Stimulated activated naive B cell treated with anti-CD40 and anti-IgM and Interleukin-4, amounts not matched to agents 10 μg/mL and 1 μg/mL and 100 μg/mL, for 72 hours (primary cell): ENCODE results near the gene CSPG4.
"Not testable (repeated sequence)": the region's sequence is repeated elsewhere in the genome, so short reads cannot be mapped to it uniquely, and the experiment has no call there.

ENCODE experiments used
- ATAC-seq, 2 donors: fragments of 150-1000 bp; cut with Tn5 transposase; replicated peaks; 2 replicates each; pipeline ENCODE4 v1.10.0; 2021; ENCODE audit warnings: moderate library complexity in 1 of 2
- DNase-seq: peaks from one replicate; pipeline ENCODE4 v3.0.0; 2021
- H3K27ac Mint-ChIP-seq: one replicate; pipeline ENCODE4 v1.8.0; 2022; ENCODE audit warnings: mild to moderate bottlenecking, mixed read lengths
- H3K27me3 Mint-ChIP-seq, 2 donors: one replicate each; pipeline ENCODE4 v1.8.0; 2022; ENCODE audit warnings: mixed read lengths in 2 of 2
- H3K36me3 Mint-ChIP-seq, 2 donors: one replicate each; pipeline ENCODE4 v1.8.0; 2022; ENCODE audit warnings: mixed read lengths in 2 of 2, mild to moderate bottlenecking in 1 of 2
- H3K4me1 Mint-ChIP-seq, 2 donors: one replicate each; pipeline ENCODE4 v1.8.0; 2022; ENCODE audit warnings: mixed read lengths in 2 of 2, mild to moderate bottlenecking in 1 of 2
- H3K4me3 Mint-ChIP-seq, 2 donors: one replicate each; pipeline ENCODE4 v1.8.0; 2022; ENCODE audit warnings: mild to moderate bottlenecking in 2 of 2, mixed read lengths in 2 of 2, moderate library complexity in 1 of 2
- H3K9me3 Mint-ChIP-seq, 2 donors: one replicate each; pipeline ENCODE4 v1.8.0; 2022; ENCODE audit warnings: mixed read lengths in 2 of 2, mild to moderate bottlenecking in 1 of 2

The CSPG4 gene

GRCh38 chr15:75723847-75724660 lies 11.4 kb upstream of the CSPG4 start:
- no peaks in the 10 kb centered on the region for H3K9me3 Mint-ChIP-seq
- H3K4me1 Mint-ChIP-seq: peaks cover 9 to 12% of the 10 kb centered on the region in 2 donors
- ATAC-seq (peak; percentile 62 to 70), DNase-seq (no peak)
- H3K27me3 Mint-ChIP-seq: peaks cover 26 to 28% of the 10 kb centered on the region in 2 donors
- peak overlapping the region; percentile 47 for H3K27ac Mint-ChIP-seq
- no peak overlapping the region for H3K4me3 Mint-ChIP-seq
- H3K36me3 Mint-ChIP-seq: no peaks in the 10 kb centered on the region

GRCh38 chr15:75723171-75723846 lies 10.7 kb upstream of the CSPG4 start:
- H3K4me3 Mint-ChIP-seq: no peak overlapping the region
- H3K36me3 Mint-ChIP-seq: no peaks in the 10 kb centered on the region
- DNase-seq: no peak
- no peaks in the 10 kb centered on the region for H3K9me3 Mint-ChIP-seq
- peak overlapping the region; percentile 47 for H3K27ac Mint-ChIP-seq
- ATAC-seq: no peak
- H3K27me3 Mint-ChIP-seq: peaks cover 26 to 28% of the 10 kb centered on the region in 2 donors
- peaks cover 9 to 12% of the 10 kb centered on the region in 2 donors for H3K4me1 Mint-ChIP-seq

- H3K27me3 Mint-ChIP-seq: peaks cover 17 to 22% of the 10 kb centered on the region in 2 donors
- no peaks in the 10 kb centered on the region for H3K9me3 Mint-ChIP-seq
- H3K4me3 Mint-ChIP-seq: no peak overlapping the region
- ATAC-seq: no peak
- peaks cover 9 to 12% of the 10 kb centered on the region in 2 donors for H3K4me1 Mint-ChIP-seq
- no peak overlapping the region for H3K27ac Mint-ChIP-seq
- no peaks in the 10 kb centered on the region for H3K36me3 Mint-ChIP-seq
- DNase-seq: no peak
Observed at GRCh38 chr15:75721923-75722870, 9.5 kb upstream of the CSPG4 start.

GRCh38 chr15:75721480-75721922 lies 8.9 kb upstream of the CSPG4 start:
- Mint-ChIP-seq H3K9me3 (no peaks in the 10 kb centered on the region), H3K27ac (no peak overlapping the region), H3K4me1 (peaks cover 9 to 12% of the 10 kb centered on the region in 2 donors), H3K4me3 (no peak overlapping the region), H3K36me3 (no peaks in the 10 kb centered on the region), H3K27me3 (peaks cover 17% of the 10 kb centered on the region in 2 donors)
- DNase-seq (no peak), ATAC-seq (no peak)

- DNase-seq (no peak), ATAC-seq (peak; percentile 64 to 77)
- H3K4me3 Mint-ChIP-seq: no peak overlapping the region
- H3K9me3 Mint-ChIP-seq: no peaks in the 10 kb centered on the region
- H3K27ac Mint-ChIP-seq: no peak overlapping the region
- no peaks in the 10 kb centered on the region for H3K36me3 Mint-ChIP-seq
- H3K4me1 Mint-ChIP-seq: peaks cover 9 to 12% of the 10 kb centered on the region in 2 donors
- peaks cover 17% of the 10 kb centered on the region in 2 donors for H3K27me3 Mint-ChIP-seq
Observed at GRCh38 chr15:75720787-75721479, 8.3 kb upstream of the CSPG4 start.

GRCh38 chr15:75720297-75720696 lies 7.6 kb upstream of the CSPG4 start:
- no peak for ATAC-seq
- no peaks in the 10 kb centered on the region for H3K36me3 Mint-ChIP-seq
- no peak overlapping the region for H3K27ac Mint-ChIP-seq

GRCh38 chr15:75718328-75718727 lies 5.7 kb upstream of the CSPG4 start:
- Mint-ChIP-seq H3K9me3 (no peaks in the 10 kb centered on the region), H3K36me3 (no peaks in the 10 kb centered on the region), H3K4me1 (peaks cover 6 to 7% of the 10 kb centered on the region in 2 donors), H3K27me3 (peaks cover 27 to 29% of the 10 kb centered on the region in 2 donors), H3K4me3 (no peak overlapping the region), H3K27ac (no peak overlapping the region)
- ATAC-seq: no peak
- DNase-seq: no peak

More at GRCh38 chr15:75720297-75720696, 7.6 kb upstream of the CSPG4 start:
- H3K4me3 Mint-ChIP-seq: no peak overlapping the region
- H3K9me3 Mint-ChIP-seq: no peaks in the 10 kb centered on the region
- H3K4me1 Mint-ChIP-seq: peaks cover 9 to 12% of the 10 kb centered on the region in 2 donors
- peaks cover 17% of the 10 kb centered on the region in 2 donors for H3K27me3 Mint-ChIP-seq
- DNase-seq: no peak

- Mint-ChIP-seq H3K27me3 (peaks cover 28 to 36% of the 10 kb centered on the region in 2 donors), H3K4me1 (peaks cover 6 to 12% of the 10 kb centered on the region in 2 donors)
- ATAC-seq, H3K9me3 Mint-ChIP-seq, H3K4me3 Mint-ChIP-seq, H3K36me3 Mint-ChIP-seq, DNase-seq, H3K27ac Mint-ChIP-seq: not testable (repeated sequence)
Observed at GRCh38 chr15:75717001-75717400, 4.4 kb upstream of the CSPG4 start.

- H3K36me3 Mint-ChIP-seq, H3K4me3 Mint-ChIP-seq, ATAC-seq, H3K27ac Mint-ChIP-seq, DNase-seq, H3K9me3 Mint-ChIP-seq: not testable (repeated sequence)
- Mint-ChIP-seq H3K4me1 (peaks cover 6 to 12% of the 10 kb centered on the region in 2 donors), H3K27me3 (peaks cover 26 to 36% of the 10 kb centered on the region in 2 donors)
Observed at GRCh38 chr15:75716249-75716950, 3.8 kb upstream of the CSPG4 start.

GRCh38 chr15:75715312-75715832 lies 2.7 kb upstream of the CSPG4 start:
- not testable (repeated sequence) for H3K27ac Mint-ChIP-seq

GRCh38 chr15:75714195-75714594 lies 1.5 kb upstream of the CSPG4 start:
- H3K4me3 Mint-ChIP-seq: no peak overlapping the region
- H3K36me3 Mint-ChIP-seq: no peaks in the 10 kb centered on the region
- H3K9me3 Mint-ChIP-seq: no peaks in the 10 kb centered on the region
- H3K4me1 Mint-ChIP-seq: peaks cover 0 to 6% of the 10 kb centered on the region in 2 donors
- H3K27me3 Mint-ChIP-seq: peaks cover 19 to 31% of the 10 kb centered on the region in 2 donors
- no peak for ATAC-seq
- DNase-seq: no peak
- no peak overlapping the region for H3K27ac Mint-ChIP-seq

More at GRCh38 chr15:75715312-75715832, 2.7 kb upstream of the CSPG4 start:
- H3K9me3 Mint-ChIP-seq, H3K4me3 Mint-ChIP-seq, H3K36me3 Mint-ChIP-seq, H3K4me1 Mint-ChIP-seq, DNase-seq, ATAC-seq: not testable (repeated sequence)
- H3K27me3 Mint-ChIP-seq: peaks cover 19 to 31% of the 10 kb centered on the region in 2 donors

GRCh38 chr15:75713338-75713895 lies 769 bp upstream of the CSPG4 start:
- H3K9me3 Mint-ChIP-seq: no peaks in the 10 kb centered on the region
- H3K27ac Mint-ChIP-seq: no peak overlapping the region
- peaks cover 19 to 31% of the 10 kb centered on the region in 2 donors for H3K27me3 Mint-ChIP-seq
- H3K36me3 Mint-ChIP-seq: no peaks in the 10 kb centered on the region
- ATAC-seq: no peak
- H3K4me3 Mint-ChIP-seq: no peak overlapping the region
- H3K4me1 Mint-ChIP-seq: peaks cover 0 to 6% of the 10 kb centered on the region in 2 donors
- DNase-seq: no peak
